Measurements from ENCODE around the gene PIBF1. TPM values are rescaled to one million over a fixed set of nuclear protein-coding genes. Genes with fewer than 3 reads are reported as not detected.

The PIBF1 gene
- total RNA-seq, 2 donors from 2014 or later: 23.0 to 27.2 TPM

- intact Hi-C loops (cut with DNase I): no loop called here
Measured at GRCh38 chr13:73054712-73055111, 272.8 kb downstream of the PIBF1 start.

GRCh38 chr13:73055813-73056564 lies 274.1 kb downstream of the PIBF1 start:
- DNase-seq (ENCODE audit: low spot score): no peak
- intact Hi-C loops (cut with DNase I): no loop called here

More at GRCh38 chr13:73054712-73055111, 272.8 kb downstream of the PIBF1 start:
- DNase-seq (ENCODE audit: low spot score): no peak

GRCh38 chr13:73056565-73056962 lies 274.6 kb downstream of the PIBF1 start:
- DNase-seq (ENCODE audit: low spot score): no peak
- intact Hi-C loops (cut with DNase I): no loop called here

- DNase-seq (ENCODE audit: low spot score): no peak
- intact Hi-C loops (cut with DNase I): no loop called here
Measured at GRCh38 chr13:73057284-73058063, 275.5 kb downstream of the PIBF1 start.

GRCh38 chr13:73058064-73058313 lies 276.1 kb downstream of the PIBF1 start:
- intact Hi-C loops (cut with DNase I): no loop called here
- no peak for DNase-seq (ENCODE audit: low spot score)

- intact Hi-C loops (cut with DNase I): no loop called here
- DNase-seq (ENCODE audit: low spot score): no peak
Measured at GRCh38 chr13:73058432-73058735, 276.5 kb downstream of the PIBF1 start.

- intact Hi-C loops (cut with DNase I): no loop called here
- peak; percentile 98 for DNase-seq (ENCODE audit: low spot score)
Measured at GRCh38 chr13:73058736-73059459, 277.0 kb downstream of the PIBF1 start, which contains the start of gene KLF5. TSS of gene KLF5 (plus strand) at chr13:73059005. CDS start at chr13:73059328, 323 bp downstream.

GRCh38 chr13:73059460-73060250 lies 277.7 kb downstream of the PIBF1 start:
- DNase-seq (ENCODE audit: low spot score): peak; percentile 88
- intact Hi-C loops (cut with DNase I): no loop called here

- intact Hi-C loops (cut with DNase I): no loop called here
Measured at GRCh38 chr13:73060251-73061160, 278.6 kb downstream of the PIBF1 start.

GRCh38 chr13:73061473-73061872 lies 279.5 kb downstream of the PIBF1 start:
- intact Hi-C loops (cut with DNase I): no loop called here
- no peak for DNase-seq (ENCODE audit: low spot score)

More at GRCh38 chr13:73060251-73061160, 278.6 kb downstream of the PIBF1 start:
- no peak for DNase-seq (ENCODE audit: low spot score)

GRCh38 chr13:73061876-73062275 lies 279.9 kb downstream of the PIBF1 start:
- no peak for DNase-seq (ENCODE audit: low spot score)
- intact Hi-C loops (cut with DNase I): no loop called here

- intact Hi-C loops (cut with DNase I): no loop called here
- DNase-seq (ENCODE audit: low spot score): no peak
Measured at GRCh38 chr13:73062468-73062867, 280.5 kb downstream of the PIBF1 start.

- no peak for DNase-seq (ENCODE audit: low spot score)
- intact Hi-C loops (cut with DNase I): no loop called here
Measured at GRCh38 chr13:73063166-73063565, 281.2 kb downstream of the PIBF1 start.

- intact Hi-C loops (cut with DNase I): no loop called here
- DNase-seq (ENCODE audit: low spot score): no peak
Measured at GRCh38 chr13:73065036-73065435, 283.1 kb downstream of the PIBF1 start.

- DNase-seq (ENCODE audit: low spot score): no peak
- intact Hi-C loops (cut with DNase I): no loop called here
Measured at GRCh38 chr13:73065665-73066340, 283.9 kb downstream of the PIBF1 start.
